Erythroblast (primary cell): ENCODE measurements around the gene RPL28.
A peak's percentile ranks its signal among the peaks of the same experiment; 100 is the strongest.

Experiments
- DNase-seq, 2 experiments: peaks; one replicate each; lab custom pipeline; 2025; lab: John Stamatoyannopoulos, UW
- GATA1 ChIP-seq: IDR thresholded peaks from 2 replicates; pipeline ENCODE4 v1.6.1; 2011; ENCODE audit warnings: low read depth, mild to moderate bottlenecking, control low read depth, low read length, moderate library complexity
- POLR2A ChIP-seq: IDR thresholded peaks from 2 replicates; pipeline ENCODE4 v1.6.1; 2011; ENCODE audit warnings: mild to moderate bottlenecking, low read length

RPL28 gene

GRCh38 chr19:55346725-55347441, 38.8 kb upstream of the RPL28 start:
- no peak for DNase-seq
- no peak for TF ChIP-seq POLR2A
- TF ChIP-seq GATA1 = no peak

GRCh38 chr19:55347442-55348009, 38.2 kb upstream of the RPL28 start:
- no peak for TF ChIP-seq POLR2A
- TF ChIP-seq GATA1 = no peak
- no peak for DNase-seq

DNA sequence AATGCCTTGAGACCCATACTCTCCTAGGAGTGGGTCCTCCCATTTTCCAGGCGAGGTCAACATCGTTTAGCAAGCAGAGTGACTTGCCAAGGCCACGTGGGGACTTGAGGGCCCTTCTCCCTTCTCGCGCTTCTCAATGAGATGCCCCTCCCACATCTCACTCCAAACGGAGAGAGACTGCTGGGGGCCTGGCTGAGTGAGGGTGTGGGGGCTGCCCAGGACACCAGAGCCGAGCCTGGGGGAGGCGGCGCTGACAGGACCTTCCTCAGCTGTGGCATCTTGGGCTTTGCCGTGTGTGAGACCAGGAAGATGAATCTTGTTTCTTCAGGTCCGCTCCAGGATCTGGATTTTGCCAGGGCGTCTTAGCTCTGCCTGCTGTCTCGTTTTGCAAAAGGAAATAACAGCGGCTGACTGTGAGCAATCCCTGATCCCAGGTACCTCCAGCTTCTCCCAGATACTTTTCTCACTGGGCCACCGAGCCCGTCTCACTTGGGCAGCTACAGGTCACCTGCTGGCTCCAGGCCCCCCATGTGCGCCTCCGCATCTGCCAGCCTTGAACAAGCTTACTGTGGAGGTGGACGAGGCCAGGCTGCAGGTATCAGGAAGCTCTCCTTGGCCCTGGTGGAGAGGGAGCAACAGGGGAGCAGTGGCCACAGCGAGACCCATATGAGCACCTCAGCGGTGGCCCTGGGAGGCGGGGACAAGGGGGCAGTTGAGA, 37.3 kb upstream of the RPL28 start:
- TF ChIP-seq POLR2A (no peak), GATA1 (no peak)

GRCh38 chr19:55350620-55351315, 35.0 kb upstream of the RPL28 start:
- peak; percentile 19 for TF ChIP-seq POLR2A
- TF ChIP-seq GATA1 = no peak
- DNase-seq = no peak

More for the DNA sequence above, 37.3 kb upstream of the RPL28 start:
- DNase-seq = no peak

- TF ChIP-seq GATA1 (no peak), POLR2A (no peak)
- no peak for DNase-seq
Measured at GRCh38 chr19:55352040-55352439, 33.7 kb upstream of the RPL28 start.

- DNase-seq = no peak
- TF ChIP-seq GATA1 (no peak), POLR2A (no peak)
Measured at GRCh38 chr19:55352549-55353145, 33.1 kb upstream of the RPL28 start.

DNA sequence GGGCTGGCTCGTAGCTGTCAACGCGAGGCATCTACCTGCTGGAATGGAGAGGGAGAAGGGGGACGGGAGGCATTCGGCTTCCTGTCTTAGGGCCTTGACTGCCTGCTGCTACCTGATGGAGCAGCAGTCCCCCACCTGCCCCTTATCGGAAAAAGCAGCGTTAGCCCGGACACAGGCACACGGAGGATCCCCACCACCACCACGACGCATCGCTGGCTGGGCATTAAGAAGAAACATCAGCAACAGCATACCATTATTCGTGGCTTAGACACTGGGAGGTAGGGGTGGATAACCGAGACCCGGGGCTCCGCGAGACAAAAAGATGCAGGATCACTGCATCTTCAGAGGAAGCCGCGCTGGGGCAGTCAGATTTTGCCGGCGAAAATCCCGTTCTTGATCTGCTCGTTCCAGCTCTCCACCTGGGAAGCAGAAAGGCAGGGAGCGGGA, 32.4 kb upstream of the RPL28 start:
- TF ChIP-seq GATA1 = no peak
- TF ChIP-seq POLR2A = no peak
- no peak for DNase-seq

GRCh38 chr19:55353803-55354697, 31.7 kb upstream of the RPL28 start:
- peak; percentile 77 to 84 for DNase-seq
- no peak for TF ChIP-seq GATA1
- no peak for TF ChIP-seq POLR2A

GRCh38 chr19:55354698-55355212, 31.0 kb upstream of the RPL28 start, which contains the start of gene COX6B2:
TSS of gene COX6B2 (minus strand) at chr19:55354719. CDS start at chr19:55354521, 198 bp downstream.
- peak in 1 of 2 experiments; percentile 31 for DNase-seq
- TF ChIP-seq POLR2A (no peak), GATA1 (no peak)

DNA sequence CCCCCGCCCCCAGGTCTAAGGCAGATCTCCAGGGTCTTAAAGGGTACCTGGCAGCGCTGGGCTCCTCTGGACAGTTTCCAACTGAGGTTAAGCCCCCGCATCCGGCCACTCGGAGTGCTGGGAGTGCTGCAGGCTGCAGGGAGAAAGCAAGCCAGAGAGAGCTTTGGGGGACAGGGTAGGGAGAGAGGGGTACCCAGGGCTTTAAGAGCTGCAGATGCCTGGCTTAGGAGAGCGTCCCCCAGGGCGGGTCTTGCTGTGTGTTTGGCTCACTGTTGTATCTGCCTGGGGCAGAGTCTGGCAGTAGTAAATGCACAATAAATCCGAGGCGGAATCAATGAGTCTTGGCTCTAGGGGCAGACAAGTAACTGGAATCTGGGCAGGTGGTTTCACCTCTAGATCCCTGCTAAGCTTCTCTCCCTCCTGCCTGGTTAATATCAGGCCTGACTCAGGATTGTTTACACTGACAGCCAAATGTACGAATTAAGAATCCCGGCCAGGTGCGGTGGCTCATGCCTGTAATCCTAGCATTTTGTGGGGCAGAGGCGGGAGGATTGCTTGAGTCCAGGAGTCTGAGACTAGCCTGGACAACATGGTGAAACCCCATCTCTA, 30.4 kb upstream of the RPL28 start:
- no peak for DNase-seq
- no peak for TF ChIP-seq GATA1
- TF ChIP-seq POLR2A = no peak

DNA sequence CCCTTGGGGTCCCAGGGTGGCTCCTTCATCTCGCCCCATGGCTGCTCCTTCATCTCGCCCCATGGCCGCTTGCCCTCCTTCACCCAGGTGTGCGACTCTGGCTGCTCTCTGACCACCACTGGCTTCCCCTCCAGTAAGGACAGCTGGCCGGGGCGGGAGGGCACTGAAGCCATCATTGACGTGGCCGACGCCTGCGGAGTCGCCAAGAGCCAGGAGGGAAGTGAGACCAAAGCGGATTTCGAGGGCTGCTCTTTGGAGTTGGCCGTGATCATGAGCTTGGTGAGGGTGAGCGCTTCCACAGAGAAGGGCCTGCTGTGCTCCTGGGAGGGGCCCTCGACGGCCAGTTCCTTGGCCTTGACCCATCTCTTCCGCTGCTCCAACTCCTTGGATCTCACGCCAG, 27.2 kb upstream of the RPL28 start:
- TF ChIP-seq POLR2A (no peak), GATA1 (no peak)
- DNase-seq = no peak
